HG02870 (cell line): ENCODE results near the gene CD99.

Experiments used
- ATAC-seq: cut with Tn5 transposase; IDR thresholded peaks from one replicate; pipeline ENCODE4 v1.9.1; 2021; ENCODE audit warnings: mild to moderate bottlenecking, moderate library complexity; ENCODE audit not compliant: unreplicated experiment

The CD99 gene, protein sequence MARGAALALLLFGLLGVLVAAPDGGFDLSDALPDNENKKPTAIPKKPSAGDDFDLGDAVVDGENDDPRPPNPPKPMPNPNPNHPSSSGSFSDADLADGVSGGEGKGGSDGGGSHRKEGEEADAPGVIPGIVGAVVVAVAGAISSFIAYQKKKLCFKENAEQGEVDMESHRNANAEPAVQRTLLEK

GRCh38 chrX:2690856-2691542, at the start of gene CD99:
CD99 (plus strand) TSS chrX:2691295; CDS start chrX:2691361, 66 bp downstream.
- peak; percentile 76 for ATAC-seq

- ATAC-seq = no peak
Measured at GRCh38 chrX:2642146-2642545, 48.9 kb upstream of the CD99 start.

DNA sequence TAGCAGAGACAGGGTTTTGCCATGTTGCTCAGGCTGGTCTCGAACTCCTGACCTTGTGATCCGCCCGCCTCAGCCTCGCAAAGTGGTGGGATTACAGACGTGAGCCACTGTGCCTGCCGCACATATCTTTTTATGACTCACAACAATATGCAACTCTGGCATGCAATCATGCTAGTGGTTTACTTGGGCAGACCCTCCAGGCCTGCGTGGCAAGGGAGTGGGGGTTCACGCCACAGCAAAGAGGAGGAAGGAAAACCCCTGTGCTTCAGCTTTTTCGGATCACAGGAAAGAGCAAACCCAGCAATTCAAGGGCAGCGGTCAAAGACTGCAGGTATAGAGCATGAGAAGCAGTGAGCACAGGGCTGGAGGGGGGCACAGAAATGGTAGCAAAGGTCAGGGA, 48.3 kb upstream of the CD99 start:
- no peak for ATAC-seq

DNA sequence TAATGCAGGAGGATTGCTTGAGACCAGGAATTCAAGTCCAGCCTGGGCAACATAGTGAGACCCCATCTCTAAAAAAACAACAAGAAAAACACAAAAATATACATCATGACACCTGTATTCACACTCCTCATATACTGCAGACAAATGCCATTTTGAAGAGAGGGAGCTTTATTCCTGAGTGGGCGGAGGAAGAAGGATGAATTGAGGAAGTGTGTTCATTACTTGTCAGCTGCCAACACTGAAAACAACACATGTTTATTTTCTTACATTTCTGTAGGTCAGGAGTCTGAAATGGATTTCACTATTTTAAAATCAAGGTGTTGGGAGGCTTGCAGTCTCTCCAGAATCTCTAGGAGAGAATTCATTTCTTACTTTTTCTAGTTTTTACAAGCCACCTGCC, 47.2 kb upstream of the CD99 start:
- no peak for ATAC-seq

DNA sequence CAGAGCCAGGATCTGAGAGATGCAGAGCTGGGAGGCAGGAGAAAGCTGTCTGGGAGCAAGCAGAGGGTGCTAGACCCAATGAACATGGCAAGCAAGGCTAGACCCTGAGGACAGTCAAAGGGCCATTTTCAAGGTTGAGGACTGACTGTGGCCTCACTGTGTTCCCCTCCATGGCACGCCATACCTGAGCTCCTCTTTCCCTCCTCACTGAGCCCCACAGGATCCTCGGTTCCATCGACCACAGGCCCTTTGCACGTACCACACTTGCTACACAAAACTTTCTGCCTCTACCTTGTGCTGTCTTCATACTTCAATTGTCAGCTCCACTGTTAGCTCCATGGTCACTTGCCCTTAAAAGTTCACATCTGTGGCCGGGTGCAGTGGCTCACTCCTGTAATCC, 45.5 kb upstream of the CD99 start:
- no peak for ATAC-seq

DNA sequence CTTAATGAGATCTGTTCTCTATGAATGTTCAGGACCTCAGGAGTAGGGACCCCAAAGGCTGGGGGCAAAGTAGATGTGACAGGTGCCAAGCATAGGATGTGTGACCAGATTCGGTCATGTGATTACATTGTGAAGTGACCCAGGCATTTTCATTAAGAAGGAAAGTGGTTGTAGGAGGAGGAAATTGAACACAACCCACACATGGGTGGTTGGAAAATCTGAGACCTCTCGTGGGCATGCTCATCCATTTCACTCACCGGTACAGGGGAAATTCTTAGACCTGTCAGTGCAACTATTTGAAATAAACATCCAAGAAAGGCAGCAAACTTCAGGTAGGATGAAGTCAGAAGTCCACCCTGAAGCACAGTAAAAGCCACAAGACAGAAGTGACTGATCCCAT, 43.5 kb upstream of the CD99 start:
- ATAC-seq = no peak

GRCh38 chrX:2650037-2650436, 41.1 kb upstream of the CD99 start:
- ATAC-seq = no peak

- no peak for ATAC-seq
Measured at GRCh38 chrX:2650865-2651264, 40.2 kb upstream of the CD99 start.

GRCh38 chrX:2652106-2652505, 39.0 kb upstream of the CD99 start:
- ATAC-seq = no peak

- no peak for ATAC-seq
Measured at GRCh38 chrX:2654436-2655340, 36.4 kb upstream of the CD99 start.

- no peak for ATAC-seq
Measured at GRCh38 chrX:2656257-2656836, 34.7 kb upstream of the CD99 start.

GRCh38 chrX:2657532-2658113, 33.5 kb upstream of the CD99 start:
- ATAC-seq = no peak

DNA sequence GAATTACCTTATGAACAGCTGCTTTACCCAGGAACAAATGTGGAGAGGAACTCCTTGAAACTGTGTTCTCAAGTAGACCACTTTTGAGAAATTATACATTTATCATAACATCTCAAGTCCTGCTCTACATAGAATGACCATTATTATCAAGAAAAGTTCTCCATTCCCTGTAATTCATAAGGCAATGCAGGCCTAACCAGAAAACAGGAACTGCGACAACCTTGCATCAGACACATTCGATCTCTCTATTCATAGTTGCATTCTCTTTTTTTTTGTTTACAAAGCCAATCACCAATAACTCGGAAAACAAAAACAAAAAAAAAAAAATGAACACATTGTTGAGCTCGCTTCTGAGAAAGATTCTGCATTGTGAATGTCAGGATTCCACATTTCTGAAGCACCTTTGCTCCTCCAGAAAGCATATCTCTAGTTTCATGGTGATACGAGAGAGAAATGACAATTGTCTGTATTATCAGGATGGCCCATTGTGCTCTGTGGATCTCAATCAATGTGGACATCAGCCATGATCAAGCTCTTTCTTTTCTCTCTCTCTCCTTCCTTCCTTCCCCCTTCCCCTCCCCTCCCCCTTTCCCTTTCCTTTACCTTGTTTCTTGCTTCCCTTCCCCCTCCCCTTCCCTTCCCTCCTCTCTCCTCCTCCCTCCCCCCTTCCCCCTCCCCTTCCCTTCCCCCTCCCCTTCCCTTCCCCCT, 32.4 kb upstream of the CD99 start:
- ATAC-seq = no peak

- ATAC-seq = no peak
Measured at GRCh38 chrX:2662586-2662985, 28.5 kb upstream of the CD99 start.

GRCh38 chrX:2664502-2664901, 26.6 kb upstream of the CD99 start:
- ATAC-seq = no peak

DNA sequence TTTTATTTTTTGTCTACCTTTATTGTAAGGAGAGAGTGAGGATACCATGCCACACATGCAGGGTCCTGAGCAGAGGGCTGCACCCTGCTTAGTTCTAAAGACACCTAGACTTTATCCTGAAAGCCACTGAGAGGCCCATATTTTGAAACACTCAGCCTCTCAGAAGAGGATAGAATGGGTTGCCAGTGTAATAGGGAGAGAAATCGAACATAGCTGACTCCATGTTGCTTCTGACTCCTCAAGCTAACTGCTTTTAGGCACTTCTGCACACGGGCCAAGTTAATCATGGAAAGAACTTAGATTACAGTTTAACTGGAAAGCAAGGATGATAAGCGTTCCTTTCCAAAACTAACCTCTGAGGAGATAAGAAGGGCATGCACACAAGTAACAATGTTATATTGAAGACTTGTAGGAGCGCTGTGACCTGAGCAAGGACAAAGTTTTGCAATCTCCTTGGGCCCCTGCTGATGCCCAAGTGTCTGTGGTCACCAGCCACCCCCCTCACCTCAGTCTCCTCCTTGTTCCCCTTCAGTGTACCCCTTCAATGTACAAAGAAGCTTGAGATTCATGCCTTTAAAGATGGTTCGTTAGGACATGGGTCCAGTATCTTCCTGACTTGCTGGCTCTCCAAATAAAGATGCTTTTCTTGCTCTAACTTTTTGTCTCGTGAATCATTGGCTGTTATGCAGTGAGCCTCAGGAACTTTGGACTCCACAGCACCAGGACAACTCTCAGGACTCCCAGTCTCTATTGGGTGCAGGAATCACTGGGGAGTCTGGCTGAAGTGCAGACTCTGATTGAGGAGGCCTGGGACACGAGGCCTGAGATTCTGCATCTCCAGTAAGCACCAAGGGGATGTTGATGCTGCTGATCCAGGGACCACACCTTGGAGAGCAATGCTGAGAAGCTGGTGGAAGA, 25.4 kb upstream of the CD99 start:
- no peak for ATAC-seq

DNA sequence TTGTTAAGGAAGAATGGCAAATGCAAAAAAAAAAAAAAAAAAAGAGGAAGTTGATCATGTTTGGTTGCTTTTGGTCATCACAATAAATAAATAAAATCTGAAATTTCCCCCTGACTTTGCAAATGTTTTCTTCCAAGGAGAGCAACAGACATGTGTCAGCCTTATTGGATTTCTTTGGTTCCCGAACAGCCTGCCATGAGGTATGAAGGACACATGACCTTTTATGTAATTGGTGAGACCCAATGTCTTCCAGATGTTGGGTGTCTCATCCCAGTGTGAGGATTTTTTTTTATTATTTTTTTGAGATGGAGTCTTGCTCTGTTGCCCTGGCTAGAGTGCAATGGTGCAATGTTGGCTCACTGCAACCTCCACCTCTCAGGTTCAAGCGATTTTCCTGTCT, 24.6 kb upstream of the CD99 start:
- no peak for ATAC-seq

GRCh38 chrX:2670978-2671377, 20.1 kb upstream of the CD99 start:
- no peak for ATAC-seq

DNA sequence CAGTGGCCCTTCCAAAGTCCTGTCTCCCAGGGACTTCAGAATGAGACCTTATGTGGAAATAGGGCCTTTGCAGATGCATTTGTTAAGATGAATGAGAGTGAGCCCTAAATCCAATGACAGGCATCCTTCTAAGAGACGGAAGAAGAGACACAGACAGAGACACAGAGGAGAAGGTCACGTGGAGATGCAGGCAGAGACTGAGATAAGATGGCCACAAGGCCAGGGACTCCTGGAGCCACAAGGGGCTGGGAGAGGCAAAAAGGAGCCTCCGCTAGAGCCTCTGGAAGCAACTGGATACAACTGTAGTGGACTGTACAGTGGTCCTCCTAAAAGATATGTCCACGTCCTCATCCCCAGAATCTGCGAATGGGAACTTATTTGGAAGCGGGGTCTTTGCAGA, 19.0 kb upstream of the CD99 start:
- no peak for ATAC-seq
